ENCODE results near the gene TNFAIP1. TPM values are rescaled to one million over a fixed set of nuclear protein-coding genes. Genes with fewer than 3 reads are reported as not detected.
A peak's percentile ranks its signal among the peaks of the same experiment; 100 is the strongest.

Gene TNFAIP1
- total RNA-seq, 1 experiment from 2014 or later: 33.4 TPM

- H3K4me1 ChIP-seq (ENCODE audit: control insufficient read depth in 1 of 2, insufficient read depth in 2 of 2, low read length in 2 of 2): no peaks in the 10 kb centered on the region
- H2AFZ ChIP-seq (ENCODE audit: low read depth, low read length, poor library complexity, severe bottlenecking): no peak overlapping the region
- no peaks in the 10 kb centered on the region for H3K9me2 ChIP-seq (ENCODE audit: insufficient read depth)
- H3K9ac ChIP-seq (ENCODE audit: low read length): no peak overlapping the region
- no peak overlapping the region for H3K4me2 ChIP-seq (ENCODE audit: low read length)
- RAD21 ChIA-PET (ENCODE audit: low non-redundant PET in 1 of 2, low total read pairs in 2 of 2, uncharacterized antibody in 2 of 2, unreplicated experiment in 2 of 2): no interaction called here
- ATAC-seq (peak; percentile 60; the same call in 1 of the 2 replicates), DNase-seq (ENCODE audit: low read depth, low spot score) (no peak)
- CTCF ChIA-PET: no interaction called here
- no peak overlapping the region for H3K27ac ChIP-seq (ENCODE audit: low read depth, low read length)
- no peak overlapping the region for H3K4me3 ChIP-seq (replicated peaks in 1 of 2; ENCODE audit: low read depth in 1 of 2, low read length in 2 of 2)
- H4K20me1 ChIP-seq (ENCODE audit: insufficient read depth): no peaks in the 10 kb centered on the region
- no peaks in the 10 kb centered on the region for H3K9me3 ChIP-seq (ENCODE audit: control insufficient read depth in 1 of 2, insufficient read depth in 1 of 2, low read depth in 1 of 2, low read length in 2 of 2)
- H3K79me2 ChIP-seq (ENCODE audit: insufficient read depth, low read length): peaks cover 38% of the 10 kb centered on the region
- BruUV-seq (replicated peaks): no TSS peak
- POLR2A ChIA-PET: no interaction called here
- peaks cover 14 to 26% of the 10 kb centered on the region in 2 experiments; a peak in 3 of 4 replicates for H3K36me3 ChIP-seq (ENCODE audit: control insufficient read depth in 1 of 2, insufficient read depth in 2 of 2, low read length in 2 of 2)
- intact Hi-C loops (cut with micrococcal nuclease): no loop called here
- TF ChIP-seq SRF (IDR thresholded peaks at IDR 0.05; ENCODE audit: low read depth): no peak
- peak; percentile 35; the same call in 1 of the 2 replicates for TF ChIP-seq RAD21 (IDR thresholded peaks at IDR 0.05; ENCODE audit: low read depth)
- 0 out of 6 replicates have a peak, but pooled peaks of 2 of the 3 experiments have one; percentile 13 to 22 for TF ChIP-seq CTCF (IDR thresholded peaks at IDR 0.05 in 2 of 3, conservative IDR thresholded peaks at IDR 0.05 in 1 of 3; ENCODE audit: borderline replicate concordance in 1 of 3, insufficient read depth in 1 of 3, low read depth in 2 of 3, low read length in 2 of 3)
- TF ChIP-seq ZFX (IDR thresholded peaks at IDR 0.05): no peak
- no peaks in the 10 kb centered on the region for H3K27me3 ChIP-seq (ENCODE audit: insufficient read depth, low read length)
Observed at GRCh38 chr17:28327709-28328108, 7.9 kb upstream of the TNFAIP1 start.

GRCh38 chr17:28328325-28328724 lies 7.2 kb upstream of the TNFAIP1 start:
- TF ChIP-seq ATF3 (IDR thresholded peaks at IDR 0.05): no peak
- no peak for TF ChIP-seq POLR2AphosphoS5 (IDR thresholded peaks at IDR 0.05; ENCODE audit: low read depth, low read length)
- no peak for TF ChIP-seq REST (IDR thresholded peaks at IDR 0.05; ENCODE audit: low read depth)
- no peak for TF ChIP-seq EZH2phosphoT487 (IDR thresholded peaks at IDR 0.05; ENCODE audit: borderline replicate concordance)
- TF ChIP-seq EGR1 (IDR thresholded peaks at IDR 0.05; ENCODE audit: low read depth): no peak
- TF ChIP-seq TCF7L2 (IDR thresholded peaks at IDR 0.05; ENCODE audit: borderline replicate concordance, extremely low read depth, insufficient read depth, insufficient read length): no peak
- no peak for TF ChIP-seq SP1 (IDR thresholded peaks at IDR 0.05; ENCODE audit: low read depth)
- no peak for TF ChIP-seq SIN3A (IDR thresholded peaks at IDR 0.05; ENCODE audit: low read depth)
- no peak for TF ChIP-seq JUND (IDR thresholded peaks at IDR 0.05)
- no peak for TF ChIP-seq RAD21 (IDR thresholded peaks at IDR 0.05; ENCODE audit: low read depth)
- no peak for TF ChIP-seq SRF (IDR thresholded peaks at IDR 0.05; ENCODE audit: low read depth)
- no peak for TF ChIP-seq FOSL1 (IDR thresholded peaks at IDR 0.05; ENCODE audit: low read depth)
- TF ChIP-seq CBX3 (IDR thresholded peaks at IDR 0.05; ENCODE audit: low read depth): no peak
- ChIA-PET POLR2A (no interaction called here), RAD21 (ENCODE audit: low non-redundant PET in 1 of 2, low total read pairs in 2 of 2, uncharacterized antibody in 2 of 2, unreplicated experiment in 2 of 2) (no interaction called here), CTCF (no interaction called here)
- Histone ChIP-seq H3K9me3 (ENCODE audit: control insufficient read depth in 1 of 2, insufficient read depth in 1 of 2, low read depth in 1 of 2, low read length in 2 of 2) (no peaks in the 10 kb centered on the region), H3K9me2 (ENCODE audit: insufficient read depth) (no peaks in the 10 kb centered on the region), H3K36me3 (ENCODE audit: control insufficient read depth in 1 of 2, insufficient read depth in 2 of 2, low read length in 2 of 2) (peaks cover 14 to 26% of the 10 kb centered on the region in 2 experiments; a peak in 3 of 4 replicates), H3K9ac (ENCODE audit: low read length) (no peak overlapping the region), H3K79me2 (ENCODE audit: insufficient read depth, low read length) (peaks cover 32% of the 10 kb centered on the region), H3K27ac (ENCODE audit: low read depth, low read length) (no peak overlapping the region), H3K4me1 (ENCODE audit: control insufficient read depth in 1 of 2, insufficient read depth in 2 of 2, low read length in 2 of 2) (no peaks in the 10 kb centered on the region), H3K4me2 (ENCODE audit: low read length) (no peak overlapping the region), H4K20me1 (ENCODE audit: insufficient read depth) (no peaks in the 10 kb centered on the region), H3K4me3 (replicated peaks in 1 of 2; ENCODE audit: low read depth in 1 of 2, low read length in 2 of 2) (no peak overlapping the region), H3K27me3 (ENCODE audit: insufficient read depth, low read length) (no peaks in the 10 kb centered on the region), H2AFZ (ENCODE audit: low read depth, low read length, poor library complexity, severe bottlenecking) (no peak overlapping the region)
- intact Hi-C loops (cut with micrococcal nuclease): no loop called here
- no TSS peak for BruUV-seq (replicated peaks)
- DNase-seq (ENCODE audit: low read depth, low spot score) (no peak), ATAC-seq (no peak)

All from HCT116 (cell line).